SK-N-SH (cell line): ENCODE data around the gene IGFBP7. TPM values are rescaled to one million over a fixed set of nuclear protein-coding genes. Genes with fewer than 3 reads are reported as not detected.
A peak's percentile ranks its signal among the peaks of the same experiment; 100 is the strongest.

Source experiments
- CTCF ChIA-PET: fragments of 300-600, 350-600 bp; formaldehyde crosslinking; extraction: SDS; loops from one replicate; lab custom pipeline; 2021; lab: Yijun Ruan, JAX
- POLR2A ChIA-PET: fragments of 350-600 bp; sonication (Branson Sonifier 250); formaldehyde crosslinking; extraction: SDS; loops from one replicate; lab custom pipeline; 2020; ENCODE audit warnings: antibody characterized with exemption, inconsistent platforms; lab: Yijun Ruan, JAX
- DNase-seq: peaks from one replicate; pipeline ENCODE4 v3.0.0; 2012
- H2AFZ ChIP-seq: fragments of 200-600 bp; sonication (generic); 2 replicates; pipeline ENCODE4 v1.8.1; 2016; ENCODE audit warnings: antibody characterized with exemption, mild to moderate bottlenecking, low read depth
- H3F3A ChIP-seq: fragments of 200-600 bp; sonication (generic); replicated peaks from 2 replicates; pipeline ENCODE3; 2016; ENCODE audit warnings: antibody characterized with exemption, mild to moderate bottlenecking; ENCODE audit not compliant: insufficient read depth
- H3K27ac ChIP-seq, 2 experiments: fragments of 200-500 bp in 1 of 2; fragments of 200-600 bp in 1 of 2; sonication (Bioruptor generic) in 1 of 2; sonication (generic), shearing (Covaris generic) in 1 of 2; 2 replicates each; pipeline versions ENCODE4 v1.5.1 to v1.6.1; 2014 to 2016; ENCODE audit warnings: low read depth in 2 of 2, inconsistent platforms in 1 of 2, low read length in 1 of 2, mild to moderate bottlenecking in 1 of 2, mixed read lengths in 1 of 2
- H3K27me3 ChIP-seq: fragments of 200-600 bp; sonication (generic), shearing (Covaris generic); 2 replicates; pipeline ENCODE4 v1.6.1; 2016; ENCODE audit warnings: mixed run types; ENCODE audit not compliant: insufficient read depth
- H3K36me3 ChIP-seq, 2 experiments: fragments of 200-500 bp in 1 of 2; fragments of 200-600 bp in 1 of 2; sonication (Bioruptor generic) in 1 of 2; sonication (generic) in 1 of 2; replicated peaks in 1 of 2; 2 replicates each; pipeline versions ENCODE3 to v1.5.1; 2014 to 2016; ENCODE audit warnings: low read length in 1 of 2, mild to moderate bottlenecking in 1 of 2; ENCODE audit not compliant: insufficient read depth in 2 of 2, control insufficient read depth in 1 of 2
- H3K4me1 ChIP-seq, 2 experiments: fragments of 200-500 bp in 1 of 2; fragments of 200-600 bp in 1 of 2; sonication (Bioruptor generic) in 1 of 2; sonication (generic), shearing (Covaris generic) in 1 of 2; 2 replicates each; pipeline versions ENCODE4 v1.5.1 to v1.6.1; 2014 to 2016; ENCODE audit warnings: low read depth in 1 of 2, low read length in 1 of 2, mixed run types in 1 of 2; ENCODE audit not compliant: insufficient read depth in 2 of 2, control insufficient read depth in 1 of 2
- H3K4me2 ChIP-seq: fragments of 200-600 bp; sonication (generic), shearing (Covaris generic); 2 replicates; pipeline ENCODE4 v1.6.1; 2017; ENCODE audit warnings: mixed run types
- H3K4me3 ChIP-seq, 2 experiments: fragments of 200-500 bp in 1 of 2; fragments of 200-600 bp in 1 of 2; sonication (Bioruptor generic) in 1 of 2; sonication (generic), shearing (Covaris generic) in 1 of 2; 2 replicates each; pipeline versions ENCODE4 v1.5.1 to v1.8.1; 2014 to 2016; ENCODE audit warnings: low read depth in 2 of 2, inconsistent platforms in 1 of 2, low read length in 1 of 2, mild to moderate bottlenecking in 1 of 2, mixed read lengths in 1 of 2, moderate library complexity in 1 of 2
- H3K79me2 ChIP-seq: fragments of 200-600 bp; sonication (generic); 2 replicates; pipeline ENCODE4 v1.8.1; 2017; ENCODE audit warnings: mild to moderate bottlenecking; ENCODE audit not compliant: insufficient read depth
- H3K9ac ChIP-seq: fragments of 200-600 bp; sonication (generic); 2 replicates; pipeline ENCODE4 v1.6.1; 2017; ENCODE audit warnings: mixed run types
- H3K9me2 ChIP-seq: fragments of 200-600 bp; sonication (generic); 2 replicates; pipeline ENCODE4 v1.6.1; 2017; ENCODE audit warnings: mixed run types
- H3K9me3 ChIP-seq: fragments of 200-600 bp; sonication (generic); 2 replicates; pipeline ENCODE4 v1.6.1; 2017; ENCODE audit warnings: mixed run types, mild to moderate bottlenecking, moderate library complexity
- H4K20me1 ChIP-seq: fragments of 200-600 bp; sonication (generic); 2 replicates; pipeline ENCODE4 v1.6.1; 2017; ENCODE audit warnings: mild to moderate bottlenecking, mixed run types; ENCODE audit not compliant: insufficient read depth
- CHD2 ChIP-seq: fragments of 150-350 bp; IDR thresholded peaks from 2 replicates; pipeline ENCODE4 v1.6.1; 2018; ENCODE audit warnings: low read length; ENCODE audit not compliant: partially characterized antibody
- CTCF ChIP-seq: fragments of 200-600 bp; sonication (generic); IDR thresholded peaks from 2 replicates; pipeline ENCODE4 v1.6.1; 2017; ENCODE audit warnings: antibody characterized with exemption, mild to moderate bottlenecking, moderate library complexity
- EP300 ChIP-seq, 2 experiments: IDR thresholded peaks; 2 replicates each; pipeline versions ENCODE4 v1.4.0 to v1.6.1; 2012; ENCODE audit warnings: borderline replicate concordance in 1 of 2, low read depth in 1 of 2, low read length in 1 of 2
- GATA2 ChIP-seq: sonication (generic); formaldehyde crosslinking; IDR thresholded peaks from 2 replicates; pipeline ENCODE4 v1.5.0; 2020; ENCODE audit warnings: mild to moderate bottlenecking, missing genetic modification reagents
- MAX ChIP-seq: IDR thresholded peaks from 2 replicates; pipeline ENCODE4 v1.4.0; 2012; ENCODE audit warnings: low read depth
- MEF2A ChIP-seq: IDR thresholded peaks from 2 replicates; pipeline ENCODE4 v1.4.0; 2012; ENCODE audit warnings: low read depth, borderline replicate concordance
- NRF1 ChIP-seq: IDR thresholded peaks from 2 replicates; pipeline ENCODE4 v1.6.1; 2012; ENCODE audit warnings: low read depth, mild to moderate bottlenecking, low read length
- PBX3 ChIP-seq: IDR thresholded peaks from 2 replicates; pipeline ENCODE4; 2012
- POLR2AphosphoS5 ChIP-seq: IDR thresholded peaks from 2 replicates; pipeline ENCODE4 v1.6.1; 2012; ENCODE audit warnings: low read depth, low read length
- REST ChIP-seq: IDR thresholded peaks from 2 replicates; pipeline ENCODE4 v1.6.1; 2012; ENCODE audit warnings: mild to moderate bottlenecking, low read depth, low read length, moderate library complexity
- RFX5 ChIP-seq: IDR thresholded peaks from 2 replicates; pipeline ENCODE4 v1.6.1; 2012; ENCODE audit warnings: mild to moderate bottlenecking, improper control_type of control experiment, low read length
- TCF12 ChIP-seq: IDR thresholded peaks from 2 replicates; pipeline ENCODE4 v1.4.0; 2012
- TEAD4 ChIP-seq: IDR thresholded peaks from 2 replicates; pipeline ENCODE4 v1.4.0; 2012; ENCODE audit warnings: mild to moderate bottlenecking, borderline replicate concordance; ENCODE audit not compliant: insufficient read depth
- USF1 ChIP-seq: IDR thresholded peaks from 2 replicates; pipeline ENCODE4 v1.4.0; 2012; ENCODE audit warnings: low read depth, borderline replicate concordance
- USF2 ChIP-seq: fragments of 150-350 bp; IDR thresholded peaks from 2 replicates; pipeline ENCODE4 v1.6.1; 2017; ENCODE audit warnings: antibody characterized with exemption, low read length, low read depth, borderline replicate concordance
- WGBS: methylation state at CpG from one replicate; pipeline ENCODE4 v1.1.6; 2017; ENCODE audit warnings: low lambda C conversion rate; 5-methylcytosine and 5-hydroxymethylcytosine counted together
- polyA plus RNA-seq, 3 experiments: library from polyadenylated mRNA; depleted of rRNA; stranded (reverse); fragments of >200 nt; gene quantifications; 2 replicates each; pipeline ENCODE4 v1.2.3, GENCODE V29; 2012

IGFBP7 gene
- polyA plus RNA-seq, 1 of the 3 experiments (the other 2 are of a cell fraction): 0.38 TPM

- no peak for TF ChIP-seq CTCF
- TF ChIP-seq POLR2AphosphoS5: no peak
- TF ChIP-seq CHD2: peak; percentile 24
- TF ChIP-seq TCF12: no peak
- TF ChIP-seq USF1: no peak
- TF ChIP-seq PBX3: no peak
- no peak for TF ChIP-seq MEF2A
- peak; percentile 67; the same call in 1 of the 2 replicates for TF ChIP-seq GATA2 (CRISPR knock-in tag)
- TF ChIP-seq RFX5: no peak
- TF ChIP-seq REST: no peak
- no peak for TF ChIP-seq TEAD4
- TF ChIP-seq NRF1: no peak
Observed at GRCh38 chr4:57157596-57158137, 47.5 kb upstream of the IGFBP7 start (continued).

GRCh38 chr4:57156242-57156990 lies 46.2 kb upstream of the IGFBP7 start:
- Histone ChIP-seq H3K4me1 (peaks cover 0 to 23% of the 10 kb centered on the region in 2 experiments), H3K9ac (no peak overlapping the region), H3K9me2 (no peaks in the 10 kb centered on the region), H3K4me2 (no peak overlapping the region), H3K9me3 (no peaks in the 10 kb centered on the region), H3K79me2 (no peaks in the 10 kb centered on the region), H3K27ac (no peak overlapping the region), H3K4me3 (no peak overlapping the region), H3K27me3 (no peaks in the 10 kb centered on the region), H4K20me1 (no peaks in the 10 kb centered on the region), H3K36me3 (no peaks in the 10 kb centered on the region), H2AFZ (no peak overlapping the region), H3F3A (no peaks in the 10 kb centered on the region)
- ChIA-PET CTCF (interaction anchor here (1.0 to 3.4 kb wide), 5 partner anchors 11 to 270 kb away, joined by 3 to 42 read pairs (median 6); no protein-coding TSS in a partner anchor), POLR2A (no interaction called here)
- no peak for DNase-seq
- no peak for TF ChIP-seq EP300 (IDR thresholded peaks at IDR 0.05; ENCODE audit: borderline replicate concordance in 1 of 2, low read depth in 1 of 2, low read length in 1 of 2)
- TF ChIP-seq USF2: no peak
- TF ChIP-seq MAX: no peak
- TF ChIP-seq NRF1: no peak
- 46% methylated on average over 7 of the region's 7 CpGs for WGBS
